ENCODE results near the gene EML4. TPM values are rescaled to one million over a fixed set of nuclear protein-coding genes. Genes with fewer than 3 reads are reported as not detected.

The EML4 gene
- total RNA-seq, 1 donor from 2014 or later = 68.2 TPM

- Histone ChIP-seq H3K4me2 (ENCODE audit: low read length) (no peak overlapping the region), H3K36me3 (ENCODE audit: insufficient read depth, low read length) (no peaks in the 10 kb centered on the region), H3K4me1 (ENCODE audit: insufficient read depth, low read length) (no peaks in the 10 kb centered on the region), H3K9ac (ENCODE audit: low read length) (no peak overlapping the region), H3K79me2 (ENCODE audit: insufficient read depth, low read length) (peaks cover 7% of the 10 kb centered on the region), H3K4me3 (ENCODE audit: insufficient read depth, low read depth, low read length) (no peak overlapping the region), H2AFZ (ENCODE audit: low read depth, low read length) (no peak overlapping the region), H3K27me3 (ENCODE audit: insufficient read depth, low read length) (no peaks in the 10 kb centered on the region), H3K9me3 (ENCODE audit: insufficient read depth, low read depth, low read length) (no peaks in the 10 kb centered on the region), H3K27ac (ENCODE audit: low read depth, low read length) (no peak overlapping the region), H4K20me1 (ENCODE audit: insufficient read depth, low read length) (no peaks in the 10 kb centered on the region)
- no peak for FAIRE-seq
- TF ChIP-seq EZH2 (IDR thresholded peaks at IDR 0.05; ENCODE audit: insufficient read depth, low read length) = no peak
- TF ChIP-seq, protein P1, sequence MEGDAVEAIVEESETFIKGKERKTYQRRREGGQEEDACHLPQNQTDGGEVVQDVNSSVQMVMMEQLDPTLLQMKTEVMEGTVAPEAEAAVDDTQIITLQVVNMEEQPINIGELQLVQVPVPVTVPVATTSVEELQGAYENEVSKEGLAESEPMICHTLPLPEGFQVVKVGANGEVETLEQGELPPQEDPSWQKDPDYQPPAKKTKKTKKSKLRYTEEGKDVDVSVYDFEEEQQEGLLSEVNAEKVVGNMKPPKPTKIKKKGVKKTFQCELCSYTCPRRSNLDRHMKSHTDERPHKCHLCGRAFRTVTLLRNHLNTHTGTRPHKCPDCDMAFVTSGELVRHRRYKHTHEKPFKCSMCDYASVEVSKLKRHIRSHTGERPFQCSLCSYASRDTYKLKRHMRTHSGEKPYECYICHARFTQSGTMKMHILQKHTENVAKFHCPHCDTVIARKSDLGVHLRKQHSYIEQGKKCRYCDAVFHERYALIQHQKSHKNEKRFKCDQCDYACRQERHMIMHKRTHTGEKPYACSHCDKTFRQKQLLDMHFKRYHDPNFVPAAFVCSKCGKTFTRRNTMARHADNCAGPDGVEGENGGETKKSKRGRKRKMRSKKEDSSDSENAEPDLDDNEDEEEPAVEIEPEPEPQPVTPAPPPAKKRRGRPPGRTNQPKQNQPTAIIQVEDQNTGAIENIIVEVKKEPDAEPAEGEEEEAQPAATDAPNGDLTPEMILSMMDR (IDR thresholded peaks at IDR 0.05; ENCODE audit: insufficient read depth, low read depth, low read length) = no peak
- Mint-ChIP-seq H3K27ac (ENCODE audit: unreplicated experiment) (no peak overlapping the region), H3K36me3 (ENCODE audit: low read depth, unreplicated experiment) (peaks cover 5% of the 10 kb centered on the region), H3K4me1 (ENCODE audit: low read depth, unreplicated experiment) (peaks cover 13% of the 10 kb centered on the region), H3K27me3 (ENCODE audit: low read depth, unreplicated experiment) (no peaks in the 10 kb centered on the region), H3K9me3 (ENCODE audit: unreplicated experiment) (no peaks in the 10 kb centered on the region), H3K4me3 (ENCODE audit: unreplicated experiment) (no peak overlapping the region)
- no peak for DNase-seq (ENCODE audit: low read depth)
Observed at GRCh38 chr2:42248846-42249245, 79.7 kb downstream of the EML4 start.

DNA sequence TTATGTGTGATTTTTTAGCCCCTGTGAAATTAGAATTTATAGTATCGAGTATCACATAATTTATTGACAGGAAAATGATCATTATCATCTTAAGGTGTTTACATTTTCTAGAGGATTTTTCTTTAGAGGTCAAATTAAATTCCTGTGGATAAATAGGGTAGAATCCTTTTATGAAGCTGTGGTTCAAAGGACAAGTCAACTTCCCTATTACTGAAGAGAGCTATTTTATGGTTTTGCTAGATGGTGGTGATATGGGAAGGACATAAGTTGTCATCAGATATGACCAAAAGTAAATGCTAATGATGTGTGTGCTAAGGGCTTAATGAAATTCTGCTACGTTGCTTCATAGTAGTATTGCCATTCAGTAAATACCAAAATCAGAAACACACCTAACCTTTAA lies 80.1 kb downstream of the EML4 start:
- FAIRE-seq (peak; percentile 32), DNase-seq (ENCODE audit: low read depth) (no peak)
- Histone ChIP-seq H2AFZ (ENCODE audit: low read depth, low read length) (no peak overlapping the region), H3K4me1 (ENCODE audit: insufficient read depth, low read length) (no peaks in the 10 kb centered on the region), H3K27ac (ENCODE audit: low read depth, low read length) (no peak overlapping the region), H3K4me2 (ENCODE audit: low read length) (no peak overlapping the region), H4K20me1 (ENCODE audit: insufficient read depth, low read length) (no peaks in the 10 kb centered on the region), H3K9me3 (ENCODE audit: insufficient read depth, low read depth, low read length) (no peaks in the 10 kb centered on the region), H3K9ac (ENCODE audit: low read length) (no peak overlapping the region), H3K79me2 (ENCODE audit: insufficient read depth, low read length) (peaks cover 6% of the 10 kb centered on the region), H3K27me3 (ENCODE audit: insufficient read depth, low read length) (no peaks in the 10 kb centered on the region), H3K36me3 (ENCODE audit: insufficient read depth, low read length) (no peaks in the 10 kb centered on the region), H3K4me3 (ENCODE audit: insufficient read depth, low read depth, low read length) (no peak overlapping the region)
- Mint-ChIP-seq H3K4me3 (ENCODE audit: unreplicated experiment) (no peak overlapping the region), H3K36me3 (ENCODE audit: low read depth, unreplicated experiment) (peaks cover 5% of the 10 kb centered on the region), H3K4me1 (ENCODE audit: low read depth, unreplicated experiment) (peaks cover 13% of the 10 kb centered on the region), H3K27me3 (ENCODE audit: low read depth, unreplicated experiment) (no peaks in the 10 kb centered on the region), H3K9me3 (ENCODE audit: unreplicated experiment) (no peaks in the 10 kb centered on the region), H3K27ac (ENCODE audit: unreplicated experiment) (no peak overlapping the region)
- TF ChIP-seq EZH2 (IDR thresholded peaks at IDR 0.05; ENCODE audit: insufficient read depth, low read length) = no peak
- TF ChIP-seq, protein P1 (IDR thresholded peaks at IDR 0.05; ENCODE audit: insufficient read depth, low read depth, low read length) = no peak

DNA sequence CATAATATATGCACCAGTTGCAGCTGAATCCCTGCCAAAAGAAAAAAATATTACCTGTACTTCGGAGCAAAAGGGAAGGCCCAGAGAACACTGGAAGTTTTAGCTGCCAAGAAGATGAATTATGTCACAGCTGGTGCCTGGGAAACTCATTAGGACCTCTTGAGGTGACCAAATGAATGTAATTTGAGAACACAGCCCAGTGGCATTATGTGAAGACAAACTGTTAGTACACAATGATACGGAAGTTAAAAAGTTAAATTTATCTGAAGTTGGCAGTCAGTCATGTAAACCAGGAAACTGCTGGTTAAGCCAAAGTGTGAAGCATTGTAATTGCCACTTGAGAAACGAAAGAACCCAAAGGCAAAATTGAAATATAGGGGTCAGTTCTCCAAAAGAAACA lies 80.7 kb downstream of the EML4 start:
- H3K4me3 Mint-ChIP-seq (ENCODE audit: unreplicated experiment) = no peak overlapping the region
- H3K4me1 Mint-ChIP-seq (ENCODE audit: low read depth, unreplicated experiment) = peaks cover 13% of the 10 kb centered on the region
- DNase-seq (ENCODE audit: low read depth) = peak; percentile 45
- Histone ChIP-seq H3K27ac (ENCODE audit: low read depth, low read length) (no peak overlapping the region), H3K4me1 (ENCODE audit: insufficient read depth, low read length) (no peaks in the 10 kb centered on the region), H3K4me2 (ENCODE audit: low read length) (no peak overlapping the region), H3K9ac (ENCODE audit: low read length) (no peak overlapping the region), H3K36me3 (ENCODE audit: insufficient read depth, low read length) (no peaks in the 10 kb centered on the region), H4K20me1 (ENCODE audit: insufficient read depth, low read length) (no peaks in the 10 kb centered on the region), H2AFZ (ENCODE audit: low read depth, low read length) (no peak overlapping the region), H3K27me3 (ENCODE audit: insufficient read depth, low read length) (no peaks in the 10 kb centered on the region), H3K4me3 (ENCODE audit: insufficient read depth, low read depth, low read length) (no peak overlapping the region), H3K9me3 (ENCODE audit: insufficient read depth, low read depth, low read length) (no peaks in the 10 kb centered on the region), H3K79me2 (ENCODE audit: insufficient read depth, low read length) (peaks cover 3% of the 10 kb centered on the region)
- TF ChIP-seq, protein P1 (IDR thresholded peaks at IDR 0.05; ENCODE audit: insufficient read depth, low read depth, low read length) = no peak
- no peak for TF ChIP-seq EZH2 (IDR thresholded peaks at IDR 0.05; ENCODE audit: insufficient read depth, low read length)
- no peak overlapping the region for H3K27ac Mint-ChIP-seq (ENCODE audit: unreplicated experiment)
- H3K27me3 Mint-ChIP-seq (ENCODE audit: low read depth, unreplicated experiment) = no peaks in the 10 kb centered on the region
- no peaks in the 10 kb centered on the region for H3K9me3 Mint-ChIP-seq (ENCODE audit: unreplicated experiment)
- peaks cover 9% of the 10 kb centered on the region for H3K36me3 Mint-ChIP-seq (ENCODE audit: low read depth, unreplicated experiment)
- no peak for FAIRE-seq

All from astrocyte (in vitro differentiated cells and primary cell).